ENCODE data around the gene TUBGCP3.

DNA sequence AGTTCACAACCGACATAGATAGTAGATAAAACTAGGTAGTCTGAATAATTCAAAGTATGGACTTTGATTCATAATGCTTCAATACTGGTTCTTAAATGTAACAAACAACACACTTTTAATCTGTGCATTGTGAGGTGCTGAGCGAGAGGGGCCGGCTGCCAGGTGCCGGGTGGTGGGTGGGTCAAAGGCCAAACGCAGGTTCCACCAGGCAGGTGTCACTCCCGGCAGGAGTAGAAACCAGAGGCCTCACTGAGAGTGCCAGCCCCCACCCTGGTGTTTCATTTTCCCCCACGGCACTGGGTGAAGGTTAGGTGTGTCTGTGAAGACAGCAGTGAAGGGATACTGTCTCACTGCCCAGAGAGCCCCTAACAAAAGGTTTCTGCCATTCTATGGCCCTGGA is 4.2 kb upstream of the TUBGCP3 start:
- TF ChIP-seq, protein P1, sequence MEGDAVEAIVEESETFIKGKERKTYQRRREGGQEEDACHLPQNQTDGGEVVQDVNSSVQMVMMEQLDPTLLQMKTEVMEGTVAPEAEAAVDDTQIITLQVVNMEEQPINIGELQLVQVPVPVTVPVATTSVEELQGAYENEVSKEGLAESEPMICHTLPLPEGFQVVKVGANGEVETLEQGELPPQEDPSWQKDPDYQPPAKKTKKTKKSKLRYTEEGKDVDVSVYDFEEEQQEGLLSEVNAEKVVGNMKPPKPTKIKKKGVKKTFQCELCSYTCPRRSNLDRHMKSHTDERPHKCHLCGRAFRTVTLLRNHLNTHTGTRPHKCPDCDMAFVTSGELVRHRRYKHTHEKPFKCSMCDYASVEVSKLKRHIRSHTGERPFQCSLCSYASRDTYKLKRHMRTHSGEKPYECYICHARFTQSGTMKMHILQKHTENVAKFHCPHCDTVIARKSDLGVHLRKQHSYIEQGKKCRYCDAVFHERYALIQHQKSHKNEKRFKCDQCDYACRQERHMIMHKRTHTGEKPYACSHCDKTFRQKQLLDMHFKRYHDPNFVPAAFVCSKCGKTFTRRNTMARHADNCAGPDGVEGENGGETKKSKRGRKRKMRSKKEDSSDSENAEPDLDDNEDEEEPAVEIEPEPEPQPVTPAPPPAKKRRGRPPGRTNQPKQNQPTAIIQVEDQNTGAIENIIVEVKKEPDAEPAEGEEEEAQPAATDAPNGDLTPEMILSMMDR (conservative IDR thresholded peaks at IDR 0.05): no peak
- no peak for TF ChIP-seq EZH2 (IDR thresholded peaks at IDR 0.05; ENCODE audit: low read depth)

Data from PC-9 (cell line).